ENCODE measurements around the gene PSMD13.
A peak's percentile ranks its signal among the peaks of the same experiment; 100 is the strongest.

DNA sequence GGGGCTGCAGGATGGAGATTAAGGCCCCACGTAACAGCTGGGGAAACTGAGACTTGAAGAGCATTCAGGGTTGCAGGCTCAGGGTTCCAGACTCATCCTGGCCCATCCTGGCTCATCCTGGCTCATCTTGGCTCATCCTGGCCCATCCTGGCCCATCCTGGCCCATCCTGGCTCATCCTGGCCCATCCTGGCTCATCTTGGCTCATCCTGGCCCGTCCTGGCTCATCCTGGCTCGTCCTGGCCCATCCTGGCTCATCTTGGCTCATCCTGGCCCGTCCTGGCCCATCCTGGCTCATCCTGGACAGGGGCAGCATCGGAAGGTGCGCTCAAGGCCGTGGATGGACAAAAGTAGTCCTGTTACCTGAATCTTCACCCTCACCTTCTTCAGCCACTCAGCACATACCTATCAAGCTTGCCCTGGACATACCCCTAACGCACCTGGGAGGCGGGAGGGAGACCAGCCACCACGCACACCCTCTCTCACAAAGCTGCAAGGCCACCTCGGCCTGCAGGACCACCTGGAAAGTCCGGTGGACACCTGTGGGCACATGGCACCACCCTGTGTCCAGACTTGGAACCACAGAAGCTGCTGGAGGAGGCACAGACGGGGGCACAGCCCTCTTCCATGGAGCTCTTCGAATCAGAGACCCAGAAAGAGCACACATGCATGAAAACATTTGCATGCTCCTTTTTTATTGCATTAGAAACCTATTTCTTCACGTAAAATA, 21.2 kb downstream of the PSMD13 start:
- TF ChIP-seq CTCF (IDR thresholded peaks at IDR 0.05; ENCODE audit: low read length) (peak; percentile 46; the same call in 1 of the 2 replicates), EZH2 (IDR thresholded peaks at IDR 0.05; ENCODE audit: borderline replicate concordance, low read length) (no peak)

Measured in OCI-LY1 (cell line).